Lower lobe of right lung (tissue), 2 donors: ENCODE data around the gene HGD. TPM values are rescaled to one million over a fixed set of nuclear protein-coding genes. Genes with fewer than 3 reads are reported as not detected.
"Not testable (repeated sequence)": the region's sequence is repeated elsewhere in the genome, so short reads cannot be mapped to it uniquely, and the experiment has no call there.

Experiments
- ATAC-seq, 2 donors: fragments of 200-7000 bp; cut with Tn5 transposase; one replicate each; pipeline ENCODE4 v1.9.1; 2020 to 2022; ENCODE audit warnings: mild to moderate bottlenecking in 2 of 2, moderate library complexity in 2 of 2
- DNase-seq: peaks from one replicate; pipeline ENCODE4 v3.0.0-alpha.2; 2020
- H3K27ac ChIP-seq: fragments of 200-600 bp; one replicate; pipeline ENCODE4 v1.8.0; 2022
- H3K27me3 ChIP-seq: fragments of 200-600 bp; one replicate; pipeline ENCODE4 v1.8.0; 2022; ENCODE audit warnings: low read depth
- H3K36me3 ChIP-seq: fragments of 200-600 bp; one replicate; pipeline ENCODE4 v1.8.0; 2022; ENCODE audit warnings: mild to moderate bottlenecking
- H3K4me1 ChIP-seq: fragments of 200-600 bp; one replicate; pipeline ENCODE4 v1.8.0; 2022
- H3K4me3 ChIP-seq: fragments of 200-600 bp; one replicate; pipeline ENCODE4 v1.8.0; 2022; ENCODE audit warnings: mild to moderate bottlenecking
- H3K9me3 ChIP-seq: fragments of 200-600 bp; one replicate; pipeline ENCODE4 v1.8.0; 2022
- CTCF ChIP-seq: fragments of 200-600 bp; IDR thresholded peaks from one replicate; pipeline ENCODE4 v1.8.0; 2022; ENCODE audit warnings: antibody characterized with exemption, mild to moderate bottlenecking
- intact Hi-C: fragments of 100-400 bp; cut with DNase I; formaldehyde crosslinking; loops from one replicate; pipeline ENCODE4 v1.11.0; 2022
- total RNA-seq: library from RNA; stranded (reverse); fragmentation: NEBNext Ultra II Directional; extraction: Animal tissue kit (Norgen Biotek cat#: 25700); gene quantifications from one replicate; pipeline ENCODE4 v1.2.1, GENCODE V29; 2021
- donor health status: DM: no; HTN: yes; CAD: no; lungs with severe emphysema.

HGD gene
- total RNA-seq, 1 donor from 2014 or later = 1.7 TPM

GRCh38 chr3:120622870-120623726 is 58.9 kb downstream of the HGD start:
- ATAC-seq = no peak

GRCh38 chr3:120622457-120622856 is 59.6 kb downstream of the HGD start:
- H3K36me3 ChIP-seq = no peaks in the 10 kb centered on the region
- H3K4me1 ChIP-seq = no peaks in the 10 kb centered on the region
- intact Hi-C loops = no loop called here
- TF ChIP-seq CTCF = no peak
- no peak for DNase-seq
- H3K27ac ChIP-seq = no peak overlapping the region
- H3K27me3 ChIP-seq = no peaks in the 10 kb centered on the region
- no peak for ATAC-seq
- no peak overlapping the region for H3K4me3 ChIP-seq
- H3K9me3 ChIP-seq = peaks cover 14% of the 10 kb centered on the region

More at GRCh38 chr3:120622870-120623726, 58.9 kb downstream of the HGD start:
- Histone ChIP-seq H3K27ac (no peak overlapping the region), H3K4me3 (no peak overlapping the region), H3K36me3 (no peaks in the 10 kb centered on the region), H3K4me1 (no peaks in the 10 kb centered on the region), H3K9me3 (peaks cover 14% of the 10 kb centered on the region), H3K27me3 (no peaks in the 10 kb centered on the region)
- no peak for TF ChIP-seq CTCF
- intact Hi-C loops = no loop called here
- DNase-seq = no peak

- DNase-seq, intact Hi-C loops, H3K4me3 ChIP-seq, ATAC-seq, H3K27me3 ChIP-seq, H3K27ac ChIP-seq, H3K4me1 ChIP-seq, H3K36me3 ChIP-seq, H3K9me3 ChIP-seq: not testable (repeated sequence)
Observed at GRCh38 chr3:120616745-120617144, 65.3 kb downstream of the HGD start.

- intact Hi-C loops = no loop called here
- H3K27ac ChIP-seq = no peak overlapping the region
- no peaks in the 10 kb centered on the region for H3K36me3 ChIP-seq
- H3K9me3 ChIP-seq = no peaks in the 10 kb centered on the region
- H3K27me3 ChIP-seq = no peaks in the 10 kb centered on the region
- no peak for DNase-seq
- H3K4me3 ChIP-seq = no peak overlapping the region
- no peak for ATAC-seq
- TF ChIP-seq CTCF = no peak
- H3K4me1 ChIP-seq = no peaks in the 10 kb centered on the region
Observed at GRCh38 chr3:120615847-120616609, 66.0 kb downstream of the HGD start.

- no peaks in the 10 kb centered on the region for H3K36me3 ChIP-seq
- H3K27ac ChIP-seq = no peak overlapping the region
- no peak overlapping the region for H3K4me3 ChIP-seq
- ATAC-seq = no peak
- H3K27me3 ChIP-seq = no peaks in the 10 kb centered on the region
- no peaks in the 10 kb centered on the region for H3K4me1 ChIP-seq
- DNase-seq = no peak
- intact Hi-C loops = no loop called here
- TF ChIP-seq CTCF = no peak
- no peaks in the 10 kb centered on the region for H3K9me3 ChIP-seq
Observed at GRCh38 chr3:120614765-120615164, 67.3 kb downstream of the HGD start.

GRCh38 chr3:120608506-120608905 is 73.5 kb downstream of the HGD start:
- intact Hi-C loops = no loop called here
- no peak overlapping the region for H3K4me3 ChIP-seq
- no peaks in the 10 kb centered on the region for H3K4me1 ChIP-seq
- no peak for ATAC-seq
- no peak for DNase-seq
- H3K36me3 ChIP-seq = no peaks in the 10 kb centered on the region
- H3K27me3 ChIP-seq = no peaks in the 10 kb centered on the region
- TF ChIP-seq CTCF = no peak
- no peaks in the 10 kb centered on the region for H3K9me3 ChIP-seq
- H3K27ac ChIP-seq = no peak overlapping the region
